DND-41 (cell line): ENCODE measurements around the gene ASMT.
"Not testable (repeated sequence)": the region's sequence is repeated elsewhere in the genome, so short reads cannot be mapped to it uniquely, and the experiment has no call there.

Experiments used
- CTCF ChIP-seq: IDR thresholded peaks from 2 replicates; pipeline ENCODE4 v1.5.1; 2012; ENCODE audit warnings: borderline replicate concordance, low read length, moderate library complexity, mild to moderate bottlenecking; ENCODE audit not compliant: poor library complexity, severe bottlenecking; ENCODE audit errors: extremely low read depth
- EZH2 ChIP-seq: IDR thresholded peaks from 3 replicates; pipeline ENCODE4 v1.6.1; 2012; ENCODE audit warnings: borderline replicate concordance, low read depth, mild to moderate bottlenecking, moderate library complexity, low read length, inconsistent platforms; ENCODE audit not compliant: severe bottlenecking

GRCh38 chrX:1624158-1624860, 9.4 kb downstream of the ASMT start:
- TF ChIP-seq CTCF, EZH2: not testable (repeated sequence)
